Measurements from ENCODE around the gene XYLT1. TPM values are rescaled to one million over a fixed set of nuclear protein-coding genes. Genes with fewer than 3 reads are reported as not detected.

The XYLT1 gene
- total and polyA plus RNA-seq, 9 of the 15 experiments (the other 6 are each of a cell fraction or from before 2014, with no cell fraction given) = 0.03 to 0.09 (median 0.08) TPM; not detected in 6

DNA sequence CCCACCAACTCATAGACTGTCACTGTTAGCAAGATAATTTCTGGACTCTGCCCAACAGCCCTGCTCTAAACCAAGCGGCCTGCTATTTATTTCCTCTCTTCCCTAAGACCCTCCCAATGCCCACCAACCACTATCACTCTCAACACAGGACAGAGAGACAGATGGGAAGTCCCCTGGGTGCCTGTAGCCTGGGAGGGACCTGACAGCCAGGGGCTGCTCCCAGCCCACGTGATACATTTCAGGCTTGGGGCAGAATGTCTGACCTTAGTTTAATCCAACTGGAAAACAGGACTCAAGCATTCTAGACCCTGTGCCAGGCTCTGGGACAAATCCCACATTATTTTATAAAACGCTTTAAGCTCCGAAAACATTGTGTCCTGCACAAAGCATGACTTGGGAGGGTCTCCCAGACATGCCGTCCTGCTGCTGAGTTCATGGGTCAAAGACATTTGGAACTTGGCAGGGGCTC lies 23.6 kb downstream of the XYLT1 start:
- H3K9ac ChIP-seq (ENCODE audit: insufficient read depth in 1 of 2, low read depth in 2 of 2, low read length in 2 of 2) = no peak overlapping the region
- WGBS (ENCODE audit: insufficient coverage, low coverage, missing lambda C conversion rate) = 0% methylated on average over 5 of the region's 5 CpGs
- no peak overlapping the region for H3K4me3 ChIP-seq
- no peaks in the 10 kb centered on the region for H3K9me1 ChIP-seq (ENCODE audit: control insufficient read depth, insufficient read depth, low read length)
- H2AFZ ChIP-seq (ENCODE audit: low read depth, low read length) = no peak overlapping the region
- no peak for FAIRE-seq
- no TSS peak for BruUV-seq (replicated peaks)
- ChIA-PET POLR2A (no interaction called here), CTCF (ENCODE audit: low intra/inter-chr PET ratio) (no interaction called here)
- TF ChIP-seq, protein P1, sequence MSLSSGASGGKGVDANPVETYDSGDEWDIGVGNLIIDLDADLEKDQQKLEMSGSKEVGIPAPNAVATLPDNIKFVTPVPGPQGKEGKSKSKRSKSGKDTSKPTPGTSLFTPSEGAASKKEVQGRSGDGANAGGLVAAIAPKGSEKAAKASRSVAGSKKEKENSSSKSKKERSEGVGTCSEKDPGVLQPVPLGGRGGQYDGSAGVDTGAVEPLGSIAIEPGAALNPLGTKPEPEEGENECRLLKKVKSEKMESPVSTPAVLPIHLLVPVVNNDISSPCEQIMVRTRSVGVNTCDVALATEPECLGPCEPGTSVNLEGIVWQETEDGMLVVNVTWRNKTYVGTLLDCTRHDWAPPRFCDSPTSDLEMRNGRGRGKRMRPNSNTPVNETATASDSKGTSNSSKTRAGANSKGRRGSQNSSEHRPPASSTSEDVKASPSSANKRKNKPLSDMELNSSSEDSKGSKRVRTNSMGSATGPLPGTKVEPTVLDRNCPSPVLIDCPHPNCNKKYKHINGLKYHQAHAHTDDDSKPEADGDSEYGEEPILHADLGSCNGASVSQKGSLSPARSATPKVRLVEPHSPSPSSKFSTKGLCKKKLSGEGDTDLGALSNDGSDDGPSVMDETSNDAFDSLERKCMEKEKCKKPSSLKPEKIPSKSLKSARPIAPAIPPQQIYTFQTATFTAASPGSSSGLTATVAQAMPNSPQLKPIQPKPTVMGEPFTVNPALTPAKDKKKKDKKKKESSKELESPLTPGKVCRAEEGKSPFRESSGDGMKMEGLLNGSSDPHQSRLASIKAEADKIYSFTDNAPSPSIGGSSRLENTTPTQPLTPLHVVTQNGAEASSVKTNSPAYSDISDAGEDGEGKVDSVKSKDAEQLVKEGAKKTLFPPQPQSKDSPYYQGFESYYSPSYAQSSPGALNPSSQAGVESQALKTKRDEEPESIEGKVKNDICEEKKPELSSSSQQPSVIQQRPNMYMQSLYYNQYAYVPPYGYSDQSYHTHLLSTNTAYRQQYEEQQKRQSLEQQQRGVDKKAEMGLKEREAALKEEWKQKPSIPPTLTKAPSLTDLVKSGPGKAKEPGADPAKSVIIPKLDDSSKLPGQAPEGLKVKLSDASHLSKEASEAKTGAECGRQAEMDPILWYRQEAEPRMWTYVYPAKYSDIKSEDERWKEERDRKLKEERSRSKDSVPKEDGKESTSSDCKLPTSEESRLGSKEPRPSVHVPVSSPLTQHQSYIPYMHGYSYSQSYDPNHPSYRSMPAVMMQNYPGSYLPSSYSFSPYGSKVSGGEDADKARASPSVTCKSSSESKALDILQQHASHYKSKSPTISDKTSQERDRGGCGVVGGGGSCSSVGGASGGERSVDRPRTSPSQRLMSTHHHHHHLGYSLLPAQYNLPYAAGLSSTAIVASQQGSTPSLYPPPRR (CRISPR knock-in tag; IDR thresholded peaks at IDR 0.05; ENCODE audit: borderline replicate concordance) = no peak
- TF ChIP-seq HDAC6 (IDR thresholded peaks at IDR 0.05; ENCODE audit: low read depth, low read length) = no peak
- TF ChIP-seq RBM22 (IDR thresholded peaks at IDR 0.05; ENCODE audit: low read depth, low read length, poor library complexity, severe bottlenecking) = no peak
- no peak for TF ChIP-seq SMARCA5 (IDR thresholded peaks at IDR 0.05)
- no peak for TF ChIP-seq DACH1 (IDR thresholded peaks at IDR 0.05; ENCODE audit: partially characterized antibody)
- no peak for TF ChIP-seq PCBP1 (IDR thresholded peaks at IDR 0.05; ENCODE audit: low read depth, low read length, poor library complexity, severe bottlenecking)
- no peak for TF ChIP-seq ZNF12 (CRISPR knock-in tag; IDR thresholded peaks at IDR 0.05)
- no peaks in the 10 kb centered on the region for H3K79me2 ChIP-seq (ENCODE audit: control insufficient read depth, insufficient read depth, low read length)
- H3K4me1 ChIP-seq (replicated peaks in 1 of 2; ENCODE audit: control insufficient read depth in 2 of 2, insufficient read depth in 2 of 2, low read length in 2 of 2) = no peaks in the 10 kb centered on the region
- ATAC-seq = no peak
- peaks cover 8 to 11% of the 10 kb centered on the region in 2 experiments; a peak in 4 of 5 replicates for H3K27me3 ChIP-seq (ENCODE audit: control insufficient read depth in 2 of 2, insufficient read depth in 2 of 2, low read length in 2 of 2)
- H3K36me3 ChIP-seq (ENCODE audit: control insufficient read depth, insufficient read depth, low read length) = no peaks in the 10 kb centered on the region
- H4K20me1 ChIP-seq (replicated peaks; ENCODE audit: control insufficient read depth, insufficient read depth, low read length) = no peaks in the 10 kb centered on the region
- no peak overlapping the region for H3K27ac ChIP-seq (ENCODE audit: extremely low read depth, low read depth, low read length)
- DNase-seq (ENCODE audit: extremely low read depth in 1 of 4, low spot score in 3 of 4) = no peak
- no peak overlapping the region for H3K4me2 ChIP-seq (ENCODE audit: insufficient read depth, low read length)
- intact Hi-C loops (cut with micrococcal nuclease) = no loop called here
- in situ Hi-C loops (cut with MboI) = no loop called here
- no peaks in the 10 kb centered on the region for H3K9me3 ChIP-seq (replicated peaks; ENCODE audit: control insufficient read depth, insufficient read depth, low read depth, low read length)

Measured in K562 (cell line).